ENCODE data around the gene NUP88. TPM values are rescaled to one million over a fixed set of nuclear protein-coding genes. Genes with fewer than 3 reads are reported as not detected.

NUP88 gene
- polyA plus RNA-seq, 5 donors, result 54.1 to 82.8 (median 63.8) TPM

- DNase-seq, result no peak
Observed at GRCh38 chr17:5361426-5361825, 58.0 kb downstream of the NUP88 start.

GRCh38 chr17:5355421-5356129, 63.9 kb downstream of the NUP88 start:
- DNase-seq, result no peak

GRCh38 chr17:5354886-5355415, 64.5 kb downstream of the NUP88 start:
- DNase-seq, result no peak

- no peak for DNase-seq
Observed at GRCh38 chr17:5354310-5354709, 65.2 kb downstream of the NUP88 start.

GRCh38 chr17:5352681-5353289, 66.7 kb downstream of the NUP88 start:
- no peak for DNase-seq

GRCh38 chr17:5344914-5345313, 74.5 kb downstream of the NUP88 start:
- no peak for DNase-seq

Other genes with a start within 250 kb of the NUP88 start
- gene ZNF594, start 227.8 kb downstream of the NUP88 start, polyA plus RNA-seq (ENCODE audit: insufficient read depth in 1 of 5, insufficient read length in 5 of 5, low replicate concordance in 1 of 5), result 10 to 100 TPM; 13.7 to 25.4 (median 18.4) TPM
- 1 to 10 TPM; 1.4 to 2.5 (median 2.1) TPM for gene SCIMP, start 184.8 kb downstream of the NUP88 start, polyA plus RNA-seq (ENCODE audit: insufficient read depth in 1 of 5, insufficient read length in 5 of 5, low replicate concordance in 1 of 5)
- 10 to 100 TPM; 47.0 to 59.2 (median 56.1) TPM for gene RABEP1, start 137.4 kb downstream of the NUP88 start, polyA plus RNA-seq (ENCODE audit: insufficient read depth in 1 of 5, insufficient read length in 5 of 5, low replicate concordance in 1 of 5)
- gene RPAIN, start 520 bp upstream of the NUP88 start, polyA plus RNA-seq (ENCODE audit: insufficient read depth in 1 of 5, insufficient read length in 5 of 5, low replicate concordance in 1 of 5), result 100 to 1,000 TPM in 1 of 5 donors, 10 to 100 TPM in 4; 69.6 to 102 (median 87.1) TPM
- gene C1QBP, start 19.5 kb upstream of the NUP88 start, polyA plus RNA-seq (ENCODE audit: insufficient read depth in 1 of 5, insufficient read length in 5 of 5, low replicate concordance in 1 of 5), result 100 to 1,000 TPM; 103 to 120 (median 110) TPM
- gene DHX33, start 49.3 kb upstream of the NUP88 start, polyA plus RNA-seq (ENCODE audit: insufficient read depth in 1 of 5, insufficient read length in 5 of 5, low replicate concordance in 1 of 5), result 10 to 100 TPM; 16.7 to 20.7 (median 18.6) TPM
- 10 to 100 TPM; 68.1 to 82.1 (median 69.4) TPM for gene DERL2, start 66.5 kb upstream of the NUP88 start, polyA plus RNA-seq (ENCODE audit: insufficient read depth in 1 of 5, insufficient read length in 5 of 5, low replicate concordance in 1 of 5)
- gene MIS12, start 66.9 kb upstream of the NUP88 start, polyA plus RNA-seq (ENCODE audit: insufficient read depth in 1 of 5, insufficient read length in 5 of 5, low replicate concordance in 1 of 5), result 10 to 100 TPM; 28.1 to 39.2 (median 32.7) TPM
- gene NLRP1, start 164.8 kb upstream of the NUP88 start, polyA plus RNA-seq (ENCODE audit: insufficient read depth in 1 of 5, insufficient read length in 5 of 5, low replicate concordance in 1 of 5), result 10 to 100 TPM; 30.2 to 35.5 (median 33.5) TPM